ENCODE results near the gene WDR46.
"Not testable (repeated sequence)": the region's sequence is repeated elsewhere in the genome, so short reads cannot be mapped to it uniquely, and the experiment has no call there.

WDR46 gene

GRCh38 chr6:33273924-33274902 is 14.8 kb downstream of the WDR46 start:
- no peak for TF ChIP-seq CTCF (IDR thresholded peaks at IDR 0.05; ENCODE audit: low read depth, low read length)
- no peak for DNase-seq (ENCODE audit: extremely low read depth, low read depth)

- TF ChIP-seq CTCF (IDR thresholded peaks at IDR 0.05; ENCODE audit: low read depth, low read length), result no peak
- no peak for DNase-seq (ENCODE audit: extremely low read depth, low read depth)
Observed at GRCh38 chr6:33273129-33273923, 15.7 kb downstream of the WDR46 start.

GRCh38 chr6:33272275-33273128 is 16.5 kb downstream of the WDR46 start:
- no peak for DNase-seq (ENCODE audit: extremely low read depth, low read depth)
- TF ChIP-seq CTCF (IDR thresholded peaks at IDR 0.05; ENCODE audit: low read depth, low read length), result no peak

DNA sequence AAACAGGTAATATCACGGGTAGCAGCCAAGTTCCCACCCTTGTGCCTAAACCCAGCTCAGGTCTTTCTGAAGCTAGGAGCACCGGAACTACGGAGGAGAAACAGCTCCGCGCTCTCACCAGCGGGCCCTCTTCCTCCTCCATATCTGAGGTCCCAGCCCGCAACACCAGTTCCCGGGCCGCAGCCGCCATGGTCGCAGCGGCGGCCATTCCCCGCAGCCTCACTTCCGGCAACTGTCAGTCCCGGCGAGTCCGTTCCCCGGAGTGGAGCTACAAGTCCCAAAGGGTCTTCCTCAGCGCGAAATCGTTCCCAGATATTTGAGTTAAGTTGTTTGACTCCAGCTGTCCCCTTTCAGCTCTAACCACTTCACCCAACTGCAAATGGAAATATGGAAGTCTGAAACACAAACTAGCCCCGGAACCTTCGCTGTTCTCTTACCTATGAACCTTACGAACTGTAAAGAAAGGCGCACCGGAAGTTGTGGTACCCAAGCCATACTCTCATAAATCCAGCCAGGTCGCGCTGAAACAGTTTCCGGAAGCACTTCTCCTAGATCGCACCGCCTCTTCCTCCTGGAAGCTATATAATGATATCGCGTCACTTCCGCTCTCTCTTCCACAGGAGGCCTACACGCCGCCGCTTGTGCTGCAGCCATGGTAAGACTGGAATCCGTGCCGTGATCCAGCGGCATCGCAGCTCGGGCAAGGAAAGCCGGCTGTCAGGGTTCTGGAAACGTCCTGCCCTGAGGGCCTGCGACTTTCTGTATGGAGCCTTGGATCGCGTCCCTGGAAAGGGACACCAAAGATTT is 17.4 kb downstream of the WDR46 start, which contains the start of the genes RPS18 and VPS52:
Gene RPS18, plus strand, starts transcription at position 608 of the 807 bp plus-strand sequence. Its CDS starts 45 bp downstream, at position 653.
Gene VPS52, minus strand, starts transcription at position 409 of the 807 bp plus-strand sequence. Its CDS starts 201 bp downstream, at position 208.
- TF ChIP-seq CTCF (IDR thresholded peaks at IDR 0.05; ENCODE audit: low read depth, low read length), result no peak
- peak; percentile 99 for DNase-seq (ENCODE audit: extremely low read depth, low read depth)

DNA sequence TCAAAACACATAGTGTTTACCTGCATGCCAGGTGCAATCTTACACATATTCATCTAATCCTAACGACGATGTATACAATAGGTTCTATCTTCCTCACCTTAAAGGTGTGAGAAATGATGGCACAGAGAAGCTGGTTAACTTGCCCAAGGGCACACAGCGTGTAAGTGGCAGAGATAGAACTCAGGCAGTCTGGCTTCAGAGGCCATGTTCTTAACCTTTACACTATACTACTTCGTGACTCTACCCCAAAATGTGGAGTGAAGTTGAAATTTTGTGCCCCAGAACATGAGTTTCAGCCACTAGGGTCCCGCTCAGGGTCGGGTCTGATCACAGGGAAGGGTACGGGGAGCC is 17.9 kb downstream of the WDR46 start:
- TF ChIP-seq CTCF (IDR thresholded peaks at IDR 0.05; ENCODE audit: low read depth, low read length), result no peak
- DNase-seq (ENCODE audit: extremely low read depth, low read depth), result no peak

DNA sequence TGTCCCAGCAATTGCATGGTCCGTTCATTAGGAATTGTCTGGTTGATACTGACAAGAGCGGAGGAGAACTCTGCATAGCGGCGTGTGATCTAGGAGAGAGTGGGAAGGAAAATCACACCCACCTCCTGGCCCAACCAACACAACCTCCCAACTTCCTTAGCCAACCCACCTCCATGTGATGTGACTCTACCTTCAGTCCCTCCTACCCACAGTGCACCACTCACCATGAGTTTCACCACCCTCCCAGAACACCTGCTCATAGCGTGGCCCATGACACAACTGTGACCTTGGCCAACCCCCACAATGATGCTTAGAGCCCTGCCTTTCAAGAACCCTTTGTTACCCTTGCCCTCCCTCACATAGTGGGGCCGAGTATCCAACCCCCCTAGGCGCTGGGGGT is 25.0 kb downstream of the WDR46 start:
- no peak for DNase-seq (ENCODE audit: extremely low read depth, low read depth)
- no peak for TF ChIP-seq CTCF (IDR thresholded peaks at IDR 0.05; ENCODE audit: low read depth, low read length)

DNA sequence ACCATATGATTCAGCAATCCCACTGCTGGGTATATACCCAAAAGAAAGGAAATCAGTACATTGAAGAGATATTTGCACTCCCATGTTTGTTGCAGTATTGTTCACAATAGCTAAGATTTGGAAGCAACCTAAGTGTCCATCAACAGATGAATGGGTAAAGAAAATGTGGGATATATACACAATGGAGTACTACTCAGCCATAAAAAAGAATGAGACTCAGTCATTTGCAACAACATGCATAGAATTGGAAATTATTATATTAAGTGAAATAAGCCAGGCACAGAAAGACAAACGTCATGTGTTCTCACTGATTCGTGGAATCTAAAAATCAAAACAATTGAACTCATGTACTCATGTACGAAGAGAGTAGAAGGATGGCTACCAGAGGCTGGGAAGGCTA is 26.5 kb downstream of the WDR46 start:
- DNase-seq (ENCODE audit: extremely low read depth, low read depth), result not testable (repeated sequence)

All from AG09319 (cell line).